HEK293T (cell line): Measurements from ENCODE around the gene TPR.

Source experiments
- ARNT ChIP-seq: fragments of 450-650 bp; IDR thresholded peaks from 2 replicates; pipeline ENCODE4 v1.6.1; 2017; ENCODE audit warnings: mild to moderate bottlenecking
- BHLHE40 ChIP-seq: fragments of 450-650 bp; IDR thresholded peaks from 2 replicates; pipeline ENCODE4 v1.6.1; 2016; ENCODE audit warnings: mild to moderate bottlenecking, moderate library complexity, borderline replicate concordance
- ELF4 ChIP-seq: fragments of 450-650 bp; IDR thresholded peaks from 2 replicates; pipeline ENCODE4 v1.6.1; 2017; ENCODE audit warnings: antibody characterized with exemption
- FOXA1 ChIP-seq: fragments of 450-650 bp; IDR thresholded peaks from 2 replicates; pipeline ENCODE4 v1.6.1; 2016; ENCODE audit warnings: mild to moderate bottlenecking
- FOXK2 ChIP-seq: fragments of 450-650 bp; IDR thresholded peaks from 2 replicates; pipeline ENCODE4 v1.6.1; 2016; ENCODE audit warnings: mild to moderate bottlenecking
- FOXM1 ChIP-seq: fragments of 450-650 bp; IDR thresholded peaks from 2 replicates; pipeline ENCODE4 v1.6.1; 2017; ENCODE audit warnings: mild to moderate bottlenecking, borderline replicate concordance
- HDGF ChIP-seq: fragments of 450-650 bp; IDR thresholded peaks from 2 replicates; pipeline ENCODE4 v1.6.1; 2017; ENCODE audit warnings: antibody characterized with exemption, borderline replicate concordance
- PKNOX1 ChIP-seq: fragments of 450-650 bp; IDR thresholded peaks from 2 replicates; pipeline ENCODE4 v1.6.1; 2016
- SP1 ChIP-seq: fragments of 450-650 bp; IDR thresholded peaks from 2 replicates; pipeline ENCODE4 v1.6.1; 2017
- SUZ12 ChIP-seq: fragments of 450-650 bp; IDR thresholded peaks from 2 replicates; pipeline ENCODE4 v1.6.1; 2016; ENCODE audit warnings: mild to moderate bottlenecking

- no peak for TF ChIP-seq SUZ12
- no peak for TF ChIP-seq BHLHE40
- no peak for TF ChIP-seq ELF4
- TF ChIP-seq FOXK2: no peak
- no peak for TF ChIP-seq SP1
- no peak for TF ChIP-seq PKNOX1
- TF ChIP-seq ARNT: no peak
- TF ChIP-seq FOXM1: no peak
- no peak for TF ChIP-seq HDGF
- TF ChIP-seq FOXA1: no peak
These were observed 49.5 kb upstream of the TPR start for GRCh38 chr1:186424539-186424938.
